Heart left ventricle (tissue), 13 donors: ENCODE measurements around the gene IL1R2.

Experiments used
- CTCF ChIP-seq, 12 donors: fragments of 200-600 bp; sonication (generic) in 4 of 12; IDR thresholded peaks; one replicate each; pipeline versions ENCODE4 v1.5.0 to v1.8.0; 2018 to 2022; ENCODE audit warnings: antibody characterized with exemption in 12 of 12, mild to moderate bottlenecking in 5 of 12
- POLR2A ChIP-seq, 2 donors: fragments of 450-650 bp; IDR thresholded peaks; one replicate each; pipeline ENCODE4 v1.6.1; 2017; ENCODE audit warnings: antibody characterized with exemption in 2 of 2, mild to moderate bottlenecking in 2 of 2, moderate library complexity in 2 of 2
- donor health status: ischemic (EF 13 %, LVEDD 7.1; RV severe dilation, severe dysfunction).
- donor health status: DM: no; HTN: yes; CAD: no.
- donor health status: DM: no; HTN: no; CAD: no.
- donor health status: ischemic (EF 25% LVEDD 6.9; RV normal size, moderate dysfunction).
- donor health status: ischemic (EF 25% LVEDD 5.7; RV mildly dilated, moderate dysfunction).
- donor health status: ischemic (EF 35%, LVEDD 5.7; RV mildly dilated, moderate dysfunction).
- donor health status: nonischemic (EF 11% LVEDD 7.7; RV severe dilation, severe dysfunction).
- donor health status: DM: yes; HTN: yes; CAD: no.
- donor health status: PGD.
- donor health status: ischemic (EF 29% LVEDD 5.4; RV normal size, mild dysfunction).
- donor health status: nonischemic (EF 23%, LVEDD 6.1; RV moderate dilation, normal function).

GRCh38 chr2:102010902-102011301 is 19.1 kb downstream of the IL1R2 start:
- TF ChIP-seq CTCF (IDR thresholded peaks at IDR 0.05) (no peak), POLR2A (IDR thresholded peaks at IDR 0.05) (no peak)
